GM21717 (cell line): ENCODE measurements around the gene KCNMA1.

Experiments used
- ATAC-seq: cut with Tn5 transposase; IDR thresholded peaks from one replicate; pipeline ENCODE4 v1.9.1; 2021; ENCODE audit warnings: mild to moderate bottlenecking, moderate library complexity; ENCODE audit not compliant: unreplicated experiment

The KCNMA1 gene

DNA sequence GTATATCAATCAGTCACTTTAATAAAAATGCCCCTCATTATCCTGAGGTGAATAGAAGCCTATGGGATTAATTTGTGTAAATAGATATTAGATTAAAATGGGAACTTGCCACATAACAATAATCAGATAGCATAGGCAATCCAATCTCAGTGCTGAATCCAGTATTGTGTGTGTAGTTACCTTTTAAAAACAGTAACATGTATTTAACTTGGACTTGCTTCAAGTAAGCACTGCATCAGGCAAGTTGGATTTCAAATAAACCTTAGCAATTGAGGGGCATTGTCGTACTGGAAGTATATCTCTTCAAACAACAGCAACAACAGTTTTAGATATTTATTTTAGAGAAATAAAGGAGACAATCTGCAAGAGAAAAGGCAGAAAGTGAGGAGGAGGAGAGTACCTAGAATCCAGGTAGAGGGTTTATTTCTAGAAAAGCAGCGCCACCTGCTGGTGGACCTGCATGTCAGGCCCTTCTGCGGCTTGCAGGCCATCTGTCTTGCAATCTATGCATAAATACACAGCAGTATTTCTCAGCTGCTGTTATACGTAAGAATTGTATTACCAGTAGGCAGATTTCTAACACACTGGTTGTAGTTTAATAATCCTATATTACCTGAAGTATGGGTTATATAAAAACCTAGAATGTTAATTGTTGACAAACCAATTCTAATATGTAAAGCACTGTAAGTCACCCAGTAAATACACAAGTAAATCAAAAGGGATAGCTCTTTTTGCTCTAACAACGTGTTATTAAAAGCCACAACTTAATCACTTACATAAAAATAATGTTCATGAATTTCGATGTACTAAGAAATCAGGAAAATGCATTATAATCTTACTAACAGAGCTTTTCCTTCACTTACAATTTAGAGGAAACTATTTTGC lies 652.8 kb downstream of the KCNMA1 start:
- ATAC-seq, result peak; percentile 90

DNA sequence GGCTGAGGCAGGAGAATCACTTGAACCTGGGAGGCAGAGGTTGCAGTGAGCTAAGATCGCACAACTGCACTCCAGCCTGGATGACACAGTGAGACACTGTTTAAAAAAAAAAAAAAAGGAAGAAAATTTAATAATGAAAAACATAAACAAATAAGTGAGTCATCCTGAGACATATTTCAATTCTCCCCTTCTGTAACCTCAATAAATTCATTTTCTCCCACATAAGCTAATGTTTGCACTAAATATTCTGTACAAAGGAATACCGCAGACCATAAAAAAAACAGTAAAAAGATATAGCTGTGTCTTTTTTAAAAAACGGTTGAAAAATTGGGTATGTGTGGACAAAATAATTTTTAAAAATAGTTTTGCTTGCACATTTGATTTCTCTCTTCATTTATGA lies 654.0 kb downstream of the KCNMA1 start:
- ATAC-seq, result no peak

DNA sequence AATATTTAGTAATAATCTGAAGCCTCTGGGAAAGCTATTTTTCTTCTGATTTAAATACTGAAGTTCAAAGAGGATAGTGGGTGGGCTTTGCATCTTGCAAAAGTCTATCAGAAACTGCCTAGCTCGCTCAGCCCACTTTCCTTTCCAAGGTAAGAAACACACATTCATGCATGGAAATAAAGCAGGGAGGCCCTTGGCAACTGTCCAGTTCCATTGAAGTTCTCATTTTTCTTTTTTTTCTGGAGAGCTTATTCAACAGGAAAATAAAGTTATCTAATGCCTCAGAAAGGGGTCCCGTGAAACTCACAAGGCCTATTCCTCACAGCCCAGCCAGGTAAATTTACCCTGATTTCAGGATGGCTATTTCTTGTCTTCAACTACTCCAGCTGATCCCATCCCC lies 654.9 kb downstream of the KCNMA1 start:
- no peak for ATAC-seq

DNA sequence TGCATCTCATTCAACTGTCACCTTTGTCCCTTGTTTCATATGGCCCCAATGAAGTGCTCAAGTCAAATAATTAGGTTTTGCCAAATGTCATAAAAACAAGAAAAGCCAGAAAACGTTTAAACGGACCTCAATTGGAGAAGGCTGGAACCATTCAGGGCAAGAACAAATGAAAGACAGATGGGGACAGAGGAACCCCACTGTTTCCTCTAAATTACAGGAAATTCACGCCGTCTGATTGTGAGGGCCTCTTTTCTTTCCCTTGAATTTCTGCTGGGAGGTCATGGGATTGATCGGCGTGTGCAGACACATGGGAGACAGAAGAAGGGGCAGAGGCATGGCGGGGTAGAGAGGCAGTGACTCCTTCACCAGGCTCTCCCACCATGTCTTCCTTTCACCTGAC lies 656.4 kb downstream of the KCNMA1 start:
- no peak for ATAC-seq

DNA sequence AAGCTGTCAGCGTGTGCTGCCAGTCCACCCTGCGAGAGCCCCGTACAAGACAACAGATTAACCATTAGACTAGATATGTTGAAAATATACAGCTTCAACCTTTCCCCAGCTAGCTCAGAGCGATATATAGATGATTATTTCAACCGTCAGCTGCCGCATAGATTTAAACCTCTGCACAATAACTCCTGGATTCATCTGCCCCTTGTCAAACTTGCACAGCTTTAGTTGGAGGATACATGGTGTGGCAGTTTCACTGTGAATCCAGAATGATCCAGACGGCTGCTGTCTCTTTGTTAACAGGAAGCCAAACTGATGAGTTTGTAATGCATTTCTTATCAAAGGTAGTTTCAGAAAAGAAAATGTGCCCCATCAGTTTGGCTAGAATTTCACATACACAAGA lies 659.7 kb downstream of the KCNMA1 start:
- ATAC-seq, result no peak

DNA sequence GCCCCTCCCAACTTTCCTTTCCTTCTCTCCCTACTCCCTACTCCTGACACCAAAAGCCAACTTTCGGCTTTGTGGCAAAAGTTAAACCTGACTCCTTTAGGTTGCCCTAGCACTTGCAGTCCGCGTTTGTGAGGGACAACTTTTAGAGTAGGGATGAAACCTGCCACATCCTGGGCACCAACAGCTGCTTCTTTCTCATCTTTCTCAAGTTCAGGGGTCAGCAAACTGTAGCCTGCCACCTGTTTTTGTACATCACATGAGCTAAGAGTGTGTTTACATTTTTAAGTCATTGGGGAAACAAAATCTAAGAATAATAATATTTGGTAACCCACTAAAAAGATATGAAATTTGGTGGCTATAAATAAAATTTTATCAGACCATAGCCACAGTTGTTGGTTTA lies 660.6 kb downstream of the KCNMA1 start:
- ATAC-seq, result no peak

DNA sequence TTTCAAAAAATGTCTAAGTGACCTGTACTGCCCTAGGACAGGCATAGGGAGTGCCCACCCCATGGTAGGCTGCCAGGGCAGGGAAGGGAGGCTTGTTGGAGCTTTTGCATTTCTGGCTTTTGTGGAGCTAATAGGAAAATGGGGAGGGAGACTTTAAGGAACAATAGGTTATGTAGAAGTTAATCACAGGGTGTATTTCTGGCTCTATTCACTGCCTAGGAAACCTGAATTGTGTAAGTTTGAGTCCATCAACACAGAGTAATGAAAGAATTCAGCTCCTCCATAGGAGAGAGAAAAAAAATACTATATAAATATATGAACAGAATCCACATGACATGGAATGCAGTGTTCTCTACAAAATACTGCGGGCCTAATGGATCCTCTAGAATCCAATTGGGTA lies 661.5 kb downstream of the KCNMA1 start:
- no peak for ATAC-seq

DNA sequence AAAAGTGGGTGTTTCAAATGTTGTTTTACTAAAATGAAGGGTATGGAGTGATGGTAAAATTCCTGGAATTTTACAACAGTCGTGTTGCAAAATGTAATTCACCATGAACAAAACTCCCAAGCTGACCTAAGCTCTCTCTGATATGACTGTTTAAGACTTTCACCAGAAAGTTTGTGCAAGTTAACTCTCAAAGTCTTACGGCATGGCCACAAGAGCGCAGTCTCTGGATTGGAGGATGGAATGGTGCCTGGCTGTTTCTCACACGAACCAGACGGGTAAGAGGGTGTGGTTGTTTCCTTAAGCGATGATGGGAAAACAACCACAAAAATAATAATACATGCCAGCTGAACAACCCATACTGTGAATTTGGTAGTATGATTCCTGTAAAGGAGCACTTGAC lies 662.5 kb downstream of the KCNMA1 start:
- no peak for ATAC-seq

DNA sequence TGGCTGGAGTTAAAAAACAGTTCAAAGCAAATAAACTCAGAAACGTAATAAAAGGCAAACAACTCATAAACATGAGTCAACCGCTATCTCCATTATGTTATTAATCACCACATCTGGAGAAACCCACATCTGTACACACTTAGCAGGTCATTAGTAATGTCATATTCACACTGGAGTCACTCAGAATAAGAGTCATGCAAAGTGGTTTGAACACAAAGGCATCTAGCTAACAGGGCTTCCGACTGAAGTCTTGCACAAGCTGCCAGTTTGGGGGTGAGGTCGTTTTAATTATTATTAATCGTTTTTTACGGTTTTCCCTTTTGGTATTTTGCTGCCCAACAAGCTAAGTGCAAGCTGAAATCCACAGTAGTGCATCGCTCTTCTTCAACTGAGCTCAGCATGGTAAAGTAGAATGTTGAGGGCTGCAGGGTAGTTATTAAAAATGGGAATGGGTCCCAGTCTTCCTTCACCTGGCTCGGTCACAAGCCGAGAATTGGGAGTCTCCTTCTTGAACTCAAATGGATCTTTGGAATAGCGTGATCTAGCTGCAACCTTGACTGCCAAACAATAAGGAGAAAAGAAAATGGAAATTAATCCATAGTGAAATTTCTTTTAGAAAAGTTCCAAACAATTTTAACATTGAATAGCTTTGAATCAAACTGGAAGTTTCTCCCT lies 663.5 kb downstream of the KCNMA1 start:
- no peak for ATAC-seq

DNA sequence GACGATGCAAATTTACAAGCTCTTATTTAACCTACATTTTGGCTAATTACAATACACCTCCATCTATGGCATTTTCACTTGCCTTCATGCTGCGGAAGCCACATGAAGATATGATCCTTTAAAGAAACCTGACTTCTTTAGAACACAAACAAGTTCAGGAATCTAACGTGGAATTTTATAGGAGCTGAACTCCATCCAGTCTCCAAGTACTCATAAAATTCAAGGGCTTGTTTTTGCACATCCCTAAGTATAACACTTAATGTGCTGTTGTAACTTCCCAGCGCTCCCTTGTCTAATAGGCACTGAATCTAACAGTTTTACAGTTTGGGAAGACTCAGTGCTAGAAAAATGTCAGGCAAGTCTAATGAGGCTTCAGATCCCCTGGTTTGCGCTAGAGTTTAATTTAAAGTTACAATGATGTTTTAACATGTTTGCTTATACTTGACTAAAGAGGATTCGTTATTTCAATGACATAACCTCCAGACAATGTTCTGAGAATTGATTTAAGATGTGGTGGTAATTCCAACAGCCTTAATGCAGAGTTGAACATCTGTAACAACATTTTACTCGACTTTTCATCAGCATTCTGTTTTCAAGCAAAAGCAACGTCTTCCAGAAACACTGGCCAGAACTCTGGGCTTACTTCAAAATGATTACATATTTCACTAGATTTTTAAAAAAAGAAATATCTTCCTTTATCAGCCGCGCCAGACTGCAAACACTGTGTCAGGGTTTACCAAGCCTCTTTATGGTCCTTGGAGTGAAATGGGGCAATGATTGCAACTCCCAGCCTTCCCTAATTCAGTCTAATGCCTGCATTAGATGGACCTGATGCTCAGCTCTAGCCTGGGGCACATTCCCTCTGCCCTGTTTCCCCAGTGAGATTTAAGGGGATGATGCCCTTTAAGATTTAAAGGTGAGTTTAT lies 664.3 kb downstream of the KCNMA1 start:
- no peak for ATAC-seq

DNA sequence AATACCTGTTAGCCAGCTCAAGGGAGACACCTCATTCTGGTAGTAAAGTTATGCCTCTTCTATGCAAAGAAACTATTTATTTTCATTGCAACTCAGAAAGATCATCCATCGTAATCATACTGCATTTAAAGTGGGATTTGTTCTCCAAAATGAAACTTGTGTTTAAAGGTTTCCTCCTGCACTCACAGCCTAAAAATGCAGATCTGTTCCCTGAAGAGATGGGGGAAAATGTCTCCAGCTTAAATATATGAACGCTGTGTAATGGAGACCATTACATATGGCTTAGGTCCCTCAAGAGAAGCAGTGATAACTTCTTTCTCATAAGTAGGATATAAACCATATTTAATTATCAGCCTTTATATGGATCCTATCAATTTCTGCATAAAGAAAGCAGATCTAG lies 665.1 kb downstream of the KCNMA1 start:
- no peak for ATAC-seq

DNA sequence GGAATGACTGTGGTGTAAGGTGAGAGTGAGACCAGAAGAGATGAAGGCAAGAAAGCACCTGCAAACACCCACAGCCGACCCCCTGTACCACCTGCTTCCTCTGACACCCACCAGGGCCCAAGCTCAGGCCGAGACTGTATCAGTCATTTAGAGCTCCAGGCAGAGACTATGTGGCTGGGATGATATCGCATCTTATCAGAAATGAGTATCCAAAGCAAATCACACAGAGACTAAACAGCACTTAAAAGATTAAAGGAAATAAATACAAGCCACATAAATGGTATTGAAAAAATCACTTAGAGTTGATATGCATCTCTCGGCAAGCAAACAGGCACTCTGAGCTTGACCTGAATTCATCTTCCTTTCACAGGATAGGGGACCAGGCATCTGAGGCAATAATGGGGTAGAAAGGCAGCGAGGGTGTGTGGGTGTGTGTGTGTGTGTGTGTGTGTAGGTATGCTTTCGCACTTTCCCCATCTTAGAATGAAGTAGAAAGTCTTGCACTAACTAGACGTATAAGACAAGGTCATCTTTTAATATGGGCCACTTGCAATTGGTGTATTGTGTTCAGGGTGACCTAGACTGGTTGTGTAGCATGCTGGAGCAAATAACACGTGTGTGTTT lies 665.9 kb downstream of the KCNMA1 start:
- ATAC-seq, result no peak

DNA sequence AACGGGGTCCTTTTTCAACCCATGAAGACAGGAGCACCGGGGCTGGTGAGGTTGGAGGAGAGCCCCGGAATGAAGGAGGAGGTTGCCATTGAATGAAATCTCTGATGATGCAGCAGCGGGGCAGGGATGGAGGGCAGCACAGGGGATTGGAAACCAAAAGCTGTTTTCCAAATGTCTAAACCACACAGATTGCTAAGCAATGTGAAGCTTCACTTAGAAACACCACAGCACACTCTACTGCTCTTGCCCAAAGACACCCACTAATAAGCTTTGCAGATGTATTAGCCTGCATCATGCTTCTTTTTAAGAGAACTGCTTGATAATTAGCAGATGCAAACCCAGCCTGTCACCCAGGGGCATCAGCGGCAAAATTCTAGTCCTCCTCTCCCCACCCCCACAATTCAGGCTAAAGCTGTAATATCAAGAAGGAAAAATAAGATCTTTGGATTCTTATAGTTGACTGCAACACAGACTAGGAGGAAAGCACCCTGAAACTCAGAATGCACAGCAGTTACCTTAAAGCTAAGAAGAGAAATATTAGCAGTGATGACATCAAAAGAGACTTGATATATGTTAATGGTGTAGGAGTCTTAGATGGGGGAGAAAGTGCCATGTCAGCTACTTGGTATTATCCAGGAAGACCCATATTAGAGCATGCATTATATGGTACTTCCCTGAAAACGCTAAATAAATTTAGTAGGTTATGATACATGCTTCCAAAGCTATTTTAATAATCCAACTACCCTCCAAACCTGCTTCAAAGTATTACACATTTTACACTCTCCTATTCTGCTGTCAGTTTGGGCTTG lies 666.7 kb downstream of the KCNMA1 start:
- no peak for ATAC-seq

DNA sequence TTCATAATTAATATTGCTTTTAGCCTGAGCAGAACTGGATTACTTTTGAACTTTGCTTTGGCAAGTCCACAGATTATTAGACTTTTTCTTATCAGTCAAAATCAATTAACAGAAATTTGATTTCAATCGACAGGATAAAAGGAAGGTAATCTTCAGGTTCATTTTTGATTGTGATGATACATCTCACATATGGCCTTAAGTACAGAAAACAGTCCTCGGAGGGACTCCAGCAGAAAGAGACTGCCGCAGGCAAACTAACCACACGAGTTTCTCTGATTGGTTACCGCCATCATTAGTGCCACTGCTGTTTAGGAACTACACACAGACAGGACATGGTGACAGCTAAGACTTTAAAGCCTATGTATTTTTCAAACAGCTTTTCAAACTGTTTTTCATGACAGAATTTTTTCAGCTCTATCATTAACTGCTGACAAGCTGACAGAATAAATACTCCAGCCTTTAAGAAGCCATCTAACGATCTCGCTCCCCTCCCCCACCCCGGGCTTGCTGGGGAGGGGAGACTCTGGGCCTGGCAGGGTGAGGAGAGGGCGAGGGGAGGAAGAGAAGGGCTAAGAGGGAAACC lies 668.2 kb downstream of the KCNMA1 start:
- ATAC-seq, result no peak

DNA sequence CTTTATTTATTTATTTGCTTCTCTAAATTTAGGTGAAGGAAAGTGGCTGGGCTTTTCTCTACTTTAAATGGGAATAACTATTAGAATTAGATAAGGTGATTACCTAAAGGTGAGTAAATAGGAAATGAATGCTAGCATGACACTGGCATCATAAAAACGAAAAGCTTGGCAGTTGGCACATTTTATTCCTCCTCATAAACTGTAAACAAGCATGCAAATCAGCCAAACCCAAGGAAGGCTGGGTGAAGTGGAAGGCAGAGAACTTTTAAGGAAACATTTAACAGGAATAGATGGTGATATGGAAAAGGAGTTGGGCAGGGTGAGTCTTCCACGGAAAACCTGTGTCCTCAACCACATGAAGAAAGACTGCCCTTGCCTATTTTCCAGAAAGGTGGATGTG lies 669.1 kb downstream of the KCNMA1 start:
- no peak for ATAC-seq

DNA sequence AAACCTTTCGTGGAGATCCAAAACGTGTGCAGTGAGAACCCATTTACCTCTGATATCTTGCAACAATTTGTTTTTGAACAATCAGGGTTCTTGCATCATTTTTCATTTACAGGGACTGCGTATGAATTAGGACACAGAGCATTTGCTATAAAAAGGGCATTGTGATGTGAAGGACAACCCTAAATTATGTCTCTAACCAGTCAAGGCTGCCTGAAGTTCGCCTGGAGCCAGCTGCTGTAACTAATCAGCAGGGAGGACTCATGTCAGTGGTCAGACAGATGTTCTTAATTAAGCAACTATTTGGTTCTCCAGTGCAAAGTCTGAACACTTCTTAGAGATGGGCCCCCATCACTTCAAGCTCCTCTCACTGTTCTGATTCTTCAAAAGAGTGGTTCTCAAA lies 674.8 kb downstream of the KCNMA1 start:
- no peak for ATAC-seq

DNA sequence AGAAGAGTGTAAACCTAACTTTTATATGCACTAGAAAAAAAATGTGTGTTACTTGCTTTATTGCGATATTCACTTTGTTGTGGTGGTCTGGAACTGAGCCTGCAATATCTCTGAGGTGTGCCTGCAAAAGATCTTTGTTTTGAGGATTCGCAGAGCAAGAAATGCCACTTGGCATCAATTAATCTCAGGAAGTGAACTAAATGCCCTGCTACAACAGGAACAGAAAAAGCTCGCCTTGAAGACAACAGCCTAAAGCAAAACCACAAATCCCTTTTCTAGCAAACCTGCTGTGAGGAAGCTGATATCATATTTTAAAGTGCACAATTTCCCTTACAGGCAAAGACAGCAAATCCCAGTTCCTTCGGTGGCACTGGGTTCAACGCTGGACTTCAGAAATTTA lies 675.8 kb downstream of the KCNMA1 start:
- ATAC-seq, result no peak

DNA sequence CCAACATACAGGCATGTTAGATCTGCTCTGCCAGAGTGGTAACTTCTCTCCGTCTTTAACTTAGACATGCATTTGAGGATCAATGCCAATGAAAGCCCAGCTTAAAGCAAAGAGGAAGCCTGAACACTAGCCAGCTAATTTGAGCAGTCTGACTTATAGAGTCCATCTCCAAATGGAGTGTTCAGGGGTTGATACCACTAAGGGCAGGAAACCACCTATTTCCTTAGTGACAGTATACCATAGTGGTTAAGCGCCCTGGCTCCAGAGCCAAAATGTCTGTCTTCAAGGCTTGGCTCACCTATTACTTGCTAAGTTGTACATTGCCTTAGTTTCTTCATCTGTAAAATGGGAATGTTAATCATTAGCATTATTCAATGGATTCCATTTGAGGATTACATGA lies 678.5 kb downstream of the KCNMA1 start:
- ATAC-seq, result no peak

DNA sequence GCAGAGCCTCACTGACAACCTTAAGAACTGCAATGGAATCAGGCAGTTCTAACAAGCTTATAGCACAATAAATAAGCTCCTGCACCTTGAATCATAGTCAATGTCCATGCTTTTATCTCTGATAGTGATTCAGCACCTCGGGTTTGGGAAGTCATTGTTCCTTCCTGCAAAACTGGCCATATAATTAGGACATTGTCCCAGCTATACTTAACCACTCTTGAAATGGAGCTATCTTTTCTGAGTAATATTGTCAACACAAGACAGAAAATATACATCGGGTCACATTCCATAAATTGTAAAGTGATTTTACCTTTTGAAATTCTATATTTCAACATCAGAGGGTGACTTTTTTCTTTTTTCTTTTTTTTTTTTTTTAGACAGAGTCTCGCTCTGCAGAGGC lies 682.8 kb downstream of the KCNMA1 start:
- ATAC-seq, result no peak

DNA sequence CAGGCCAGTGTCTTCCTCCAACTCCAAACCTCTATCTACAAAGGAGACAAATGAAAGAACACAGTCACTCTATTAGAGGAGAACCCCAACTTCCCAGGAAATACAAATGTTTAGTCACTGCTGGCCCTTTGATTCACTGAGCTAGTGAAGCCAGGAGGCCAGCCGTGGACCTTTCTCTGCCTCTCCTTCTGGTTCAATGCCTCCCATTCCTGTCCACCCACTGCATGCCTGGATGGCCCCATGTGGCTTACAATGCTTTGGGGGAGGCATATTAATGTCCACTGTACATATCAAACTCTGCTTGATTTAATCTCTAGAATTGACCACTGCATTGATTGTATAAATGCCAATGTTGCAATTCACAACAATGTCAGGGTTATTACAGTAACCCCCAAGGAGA lies 687.3 kb downstream of the KCNMA1 start:
- no peak for ATAC-seq
